ENCODE measurements around the gene OR5D14. TPM values are rescaled to one million over a fixed set of nuclear protein-coding genes. Genes with fewer than 3 reads are reported as not detected.

OR5D14 gene
- total RNA-seq (2014; rRNA removed), result not detected in 2 replicates
- polyA plus RNA-seq (2012), result not detected

DNA sequence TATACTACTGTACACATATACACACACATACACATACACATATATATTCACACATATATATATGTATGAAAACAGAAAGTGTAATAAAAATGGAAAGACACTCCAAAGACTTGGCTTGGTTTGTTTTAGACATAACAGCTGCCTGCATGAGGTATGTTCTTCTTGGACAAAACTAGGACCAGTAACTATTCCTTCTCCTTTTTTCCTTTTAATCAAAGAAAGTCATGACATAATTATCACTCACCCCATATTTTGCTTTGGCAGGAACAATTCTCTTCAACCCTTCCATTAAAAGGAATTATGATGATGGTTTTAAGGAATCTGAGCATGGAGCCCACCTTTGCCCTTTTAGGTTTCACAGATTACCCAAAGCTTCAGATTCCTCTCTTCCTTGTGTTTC is at the start of gene OR5D14:
Gene OR5D14 (plus strand): TSS at position 301 of the 400 bp plus-strand sequence. CDS start 0 bp downstream, at position 301.
- no peak for DNase-seq (ENCODE audit: low read depth)

DNA sequence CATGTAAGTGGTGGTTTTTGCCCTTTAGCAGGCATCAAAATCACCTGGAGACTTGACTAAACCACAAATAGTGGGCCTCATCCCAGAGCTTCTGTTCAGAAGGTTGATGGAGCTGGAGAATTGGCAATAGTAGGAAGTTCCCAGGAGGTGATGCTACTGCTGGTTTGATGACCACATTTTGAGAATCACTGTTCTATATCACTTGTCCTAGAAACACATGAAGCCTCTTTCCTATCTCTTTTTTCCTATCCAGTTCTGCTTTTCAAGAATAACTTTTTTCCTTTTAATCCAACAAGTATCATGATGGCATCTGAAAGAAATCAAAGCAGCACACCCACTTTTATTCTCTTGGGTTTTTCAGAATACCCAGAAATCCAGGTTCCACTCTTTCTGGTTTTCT is 22.2 kb upstream of the OR5D14 start, which contains the start of gene OR5D13:
Gene OR5D13 (plus strand): TSS at position 301 of the 400 bp plus-strand sequence. CDS start 0 bp downstream, at position 301.
- DNase-seq (ENCODE audit: low read depth), result no peak

DNA sequence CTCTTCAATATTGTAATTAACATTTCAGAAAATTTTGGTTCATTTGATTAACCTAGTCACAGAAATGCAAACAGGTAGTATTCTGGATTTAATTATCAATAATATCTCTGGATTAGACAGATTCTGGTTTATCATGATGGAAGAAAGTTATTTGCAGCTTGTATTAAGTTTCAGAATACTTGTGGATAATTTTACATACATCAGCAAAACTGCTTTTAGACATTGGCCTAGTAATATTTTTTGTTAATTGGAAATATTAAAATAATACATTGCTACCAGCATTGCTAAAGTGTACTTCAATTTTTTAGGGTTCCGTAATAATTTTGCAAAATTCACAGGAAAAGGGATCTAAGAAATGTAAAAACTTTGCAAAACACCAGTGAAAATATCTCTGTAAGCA is 3.8 kb upstream of the OR5D14 start:
- no peak for DNase-seq (ENCODE audit: low read depth)

DNA sequence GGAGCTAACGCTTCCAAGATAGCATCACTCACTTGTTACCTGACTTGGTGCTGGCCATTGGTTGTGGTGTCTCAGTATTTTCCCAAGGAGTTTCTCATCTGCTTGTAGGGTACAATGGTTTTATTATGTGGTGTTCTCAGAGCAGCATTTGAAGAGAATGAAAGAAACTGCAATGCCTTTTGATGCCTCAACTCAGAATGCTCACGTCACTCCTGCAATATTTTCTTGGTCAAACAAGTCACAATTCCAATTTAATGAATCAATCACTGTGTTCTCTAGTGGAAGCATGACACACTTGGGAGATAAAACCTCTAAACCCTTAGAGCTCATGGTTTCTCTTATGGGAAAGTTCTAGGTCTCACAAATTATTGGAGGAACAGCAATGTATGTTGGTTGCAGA is 2.0 kb upstream of the OR5D14 start:
- DNase-seq (ENCODE audit: low read depth), result no peak

DNA sequence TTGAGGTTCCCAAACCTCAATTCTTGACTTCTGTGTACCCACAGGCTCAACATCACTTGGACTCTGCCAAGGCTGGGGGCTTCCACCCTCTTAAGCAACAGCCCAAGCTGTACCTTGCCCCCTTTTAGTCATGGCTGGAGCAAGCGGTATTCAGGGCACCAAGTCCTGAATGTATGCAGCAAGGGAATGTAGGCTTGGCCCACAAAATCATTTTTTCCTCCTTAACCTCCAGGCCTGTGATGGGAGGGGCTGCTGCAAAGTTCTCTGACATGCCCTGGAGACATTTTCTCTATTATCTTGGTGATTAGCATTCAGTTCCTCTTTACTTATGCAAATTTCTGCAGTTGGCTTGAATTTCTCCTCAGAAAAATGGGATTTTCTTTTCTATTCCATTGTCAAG is 10.9 kb downstream of the OR5D14 start:
- no peak for DNase-seq (ENCODE audit: low read depth)

DNA sequence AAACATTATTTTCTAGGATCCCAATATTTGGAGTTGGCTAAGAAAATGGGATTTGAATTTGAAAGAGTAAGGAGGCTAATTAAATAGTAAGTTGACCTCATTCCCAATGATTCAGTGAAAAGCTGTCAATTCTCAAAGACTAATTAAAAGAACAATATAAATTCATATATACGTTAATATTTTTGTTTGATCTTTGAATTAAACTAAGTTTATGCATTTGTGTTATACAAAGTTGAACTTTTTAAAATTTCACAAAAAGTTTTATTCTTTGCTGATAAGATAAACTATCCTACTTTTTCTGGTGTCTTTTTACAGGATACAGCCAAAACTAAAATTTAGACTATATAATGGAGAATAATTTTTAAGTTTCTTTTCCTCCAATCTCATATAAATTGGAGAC is 15.7 kb downstream of the OR5D14 start, which contains the start of gene OR5L1:
Gene OR5L1 (plus strand): TSS at position 301 of the 400 bp plus-strand sequence. CDS start 100 bp downstream, outside the sequence.
- DNase-seq (ENCODE audit: low read depth), result no peak

DNA sequence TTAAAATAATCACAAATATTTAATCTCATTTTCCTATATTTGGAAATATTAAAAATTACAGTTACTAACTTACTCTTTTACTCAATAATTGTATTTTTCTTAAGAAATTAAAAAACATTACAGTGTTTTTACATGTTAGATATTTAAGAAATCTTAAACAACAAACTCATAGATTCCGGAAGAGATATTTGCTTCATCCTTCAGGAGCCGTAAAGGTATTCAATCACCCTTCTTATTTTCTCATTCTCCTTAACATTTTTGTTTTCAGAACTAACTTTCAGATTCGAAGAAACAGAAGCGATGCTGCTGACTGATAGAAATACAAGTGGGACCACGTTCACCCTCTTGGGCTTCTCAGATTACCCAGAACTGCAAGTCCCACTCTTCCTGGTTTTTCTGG is 24.0 kb downstream of the OR5D14 start, which contains the start of gene OR5D18:
Gene OR5D18 (plus strand): TSS at position 301 of the 400 bp plus-strand sequence. CDS start 0 bp downstream, at position 301.
- no peak for DNase-seq (ENCODE audit: low read depth)

DNA sequence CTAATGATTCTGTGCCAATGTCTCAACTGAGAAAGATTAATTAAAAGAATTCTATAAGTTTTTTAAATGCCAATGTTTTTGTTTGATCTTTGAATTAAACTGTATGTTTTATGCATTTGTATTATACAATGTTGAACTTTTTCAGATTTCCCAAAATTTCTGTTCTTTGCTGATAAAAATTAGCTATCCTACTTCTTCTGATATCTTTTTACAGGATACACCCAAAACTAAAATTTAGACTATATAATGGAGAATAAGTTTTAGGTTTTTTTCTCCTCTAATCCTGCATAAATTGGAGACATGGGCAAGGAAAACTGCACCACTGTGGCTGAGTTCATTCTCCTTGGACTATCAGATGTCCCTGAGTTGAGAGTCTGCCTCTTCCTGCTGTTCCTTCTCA is 31.6 kb downstream of the OR5D14 start, which contains the start of gene OR5L2:
Gene OR5L2 (plus strand): TSS at position 301 of the 400 bp plus-strand sequence. CDS start 0 bp downstream, at position 301.
- DNase-seq (ENCODE audit: low read depth), result no peak

DNA sequence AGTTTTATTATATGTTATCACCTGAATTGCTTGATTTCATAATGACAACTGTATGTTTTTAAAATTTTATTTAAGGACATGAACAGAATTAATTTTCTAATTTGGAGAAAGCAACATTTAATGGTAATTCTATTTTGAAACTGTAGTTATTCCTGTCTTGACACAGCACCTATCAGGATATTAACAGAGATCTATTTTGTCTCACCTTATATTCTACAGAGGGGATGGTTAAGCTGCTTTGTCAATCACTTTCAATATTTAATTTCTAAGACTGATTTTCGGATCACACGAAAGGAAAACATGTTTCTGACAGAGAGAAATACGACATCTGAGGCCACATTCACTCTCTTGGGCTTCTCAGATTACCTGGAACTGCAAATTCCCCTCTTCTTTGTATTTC is 43.1 kb downstream of the OR5D14 start, which contains the start of gene OR5D16:
Gene OR5D16 (plus strand): TSS at position 301 of the 400 bp plus-strand sequence. CDS start 0 bp downstream, at position 301.
- no peak for DNase-seq (ENCODE audit: low read depth)

Other genes starting within 250 kb of the OR5D14 start
- gene OR4C15, start 241.1 kb upstream of the OR5D14 start, total RNA-seq (2014; rRNA removed), result not detected in 2 replicates
- gene OR4C16, start 223.4 kb upstream of the OR5D14 start, total RNA-seq (2014; rRNA removed), result not detected in 2 replicates
- not detected in 2 replicates for gene OR4C11, start 187.9 kb upstream of the OR5D14 start, total RNA-seq (2014; rRNA removed)
- not detected in 2 replicates for gene OR4P4, start 160.4 kb upstream of the OR5D14 start, total RNA-seq (2014; rRNA removed)
- not detected in 2 replicates for gene OR4S2, start 147.2 kb upstream of the OR5D14 start, total RNA-seq (2014; rRNA removed)
- not detected in 2 replicates for gene OR4C6, start 133.4 kb upstream of the OR5D14 start, total RNA-seq (2014; rRNA removed)
- gene OR5D13, start 22.1 kb upstream of the OR5D14 start, total RNA-seq (2014; rRNA removed), result not detected in 2 replicates
- gene OR5L1, start 15.8 kb downstream of the OR5D14 start, total RNA-seq (2014; rRNA removed), result not detected in 2 replicates
- gene OR5D18, start 24.1 kb downstream of the OR5D14 start, total RNA-seq (2014; rRNA removed), result not detected in 2 replicates
- gene OR5L2, start 31.7 kb downstream of the OR5D14 start, total RNA-seq (2014; rRNA removed), result not detected in 2 replicates
- gene OR5D16, start 43.2 kb downstream of the OR5D14 start, total RNA-seq (2014; rRNA removed), result not detected in 2 replicates
- gene TRIM51, start 87.7 kb downstream of the OR5D14 start, total RNA-seq (2014; rRNA removed), result not detected in 2 replicates
- not detected in 2 replicates for gene OR5W2, start 119.0 kb downstream of the OR5D14 start, total RNA-seq (2014; rRNA removed)
- gene OR5I1, start 140.8 kb downstream of the OR5D14 start, total RNA-seq (2014; rRNA removed), result not detected in 2 replicates
- not detected in 2 replicates for gene OR10AG1, start 174.4 kb downstream of the OR5D14 start, total RNA-seq (2014; rRNA removed)
- not detected in 2 replicates for gene OR5F1, start 199.1 kb downstream of the OR5D14 start, total RNA-seq (2014; rRNA removed)
- not detected in 2 replicates for gene OR5AS1, start 232.1 kb downstream of the OR5D14 start, total RNA-seq (2014; rRNA removed)